Adrenal gland (tissue), 5 donors: ENCODE measurements around the gene UBAC1.

Experiments
- POLR2A ChIP-seq, 2 donors: fragments of 450-650 bp; IDR thresholded peaks; one replicate each; pipeline ENCODE4 v1.6.1; 2017; ENCODE audit warnings: antibody characterized with exemption in 2 of 2, mild to moderate bottlenecking in 2 of 2, moderate library complexity in 1 of 2
- TF ChIP-seq, protein P1 (sequence below), 6 experiments: fragments of 450-650 bp in 4 of 6; fragments of 200-600 bp in 2 of 6; sonication (generic) in 1 of 6; IDR thresholded peaks; 1 replicate in 5 of 6; 2 replicates in 1 of 6; pipeline versions ENCODE4 v1.5.1 to v1.8.0; 2016 to 2021; ENCODE audit warnings: antibody characterized with exemption in 6 of 6, mild to moderate bottlenecking in 2 of 6, moderate library complexity in 1 of 6
- donor health status: DM: no; HTN: no; CAD: no.

DNA sequence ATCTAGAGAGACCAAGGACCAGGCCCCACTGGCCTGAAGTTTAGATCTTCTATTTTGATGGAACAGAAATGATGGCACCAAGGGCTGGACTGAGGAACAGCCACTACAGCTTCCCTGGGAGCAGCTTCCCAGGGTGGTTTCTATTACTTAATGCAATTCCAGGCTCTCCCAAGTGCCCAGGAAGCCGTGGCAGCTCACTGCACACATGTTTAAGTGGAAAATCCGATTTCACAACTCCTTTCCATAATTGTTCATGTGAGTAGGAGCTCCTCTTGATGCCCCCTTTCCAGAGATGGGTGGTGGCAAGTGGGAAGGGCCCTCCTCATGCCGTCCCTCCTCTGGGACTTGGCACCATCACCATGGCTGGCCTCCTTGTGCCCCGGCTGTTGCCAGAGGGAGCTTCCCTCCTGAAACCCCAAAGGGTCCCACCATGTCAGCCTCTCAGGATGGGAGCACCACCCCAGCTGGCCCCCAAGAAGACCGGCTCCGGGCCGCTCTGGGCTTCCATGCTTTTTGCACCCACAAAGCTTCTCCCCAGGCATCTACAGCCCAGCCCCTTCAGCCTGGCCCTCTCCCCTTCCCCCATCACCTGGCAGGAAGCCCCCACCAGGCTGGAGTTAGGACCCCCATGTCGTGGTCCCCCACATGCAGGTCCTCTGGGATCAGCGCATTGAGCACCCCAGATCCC lies 9.1 kb upstream of the UBAC1 start:
- TF ChIP-seq, protein P1, sequence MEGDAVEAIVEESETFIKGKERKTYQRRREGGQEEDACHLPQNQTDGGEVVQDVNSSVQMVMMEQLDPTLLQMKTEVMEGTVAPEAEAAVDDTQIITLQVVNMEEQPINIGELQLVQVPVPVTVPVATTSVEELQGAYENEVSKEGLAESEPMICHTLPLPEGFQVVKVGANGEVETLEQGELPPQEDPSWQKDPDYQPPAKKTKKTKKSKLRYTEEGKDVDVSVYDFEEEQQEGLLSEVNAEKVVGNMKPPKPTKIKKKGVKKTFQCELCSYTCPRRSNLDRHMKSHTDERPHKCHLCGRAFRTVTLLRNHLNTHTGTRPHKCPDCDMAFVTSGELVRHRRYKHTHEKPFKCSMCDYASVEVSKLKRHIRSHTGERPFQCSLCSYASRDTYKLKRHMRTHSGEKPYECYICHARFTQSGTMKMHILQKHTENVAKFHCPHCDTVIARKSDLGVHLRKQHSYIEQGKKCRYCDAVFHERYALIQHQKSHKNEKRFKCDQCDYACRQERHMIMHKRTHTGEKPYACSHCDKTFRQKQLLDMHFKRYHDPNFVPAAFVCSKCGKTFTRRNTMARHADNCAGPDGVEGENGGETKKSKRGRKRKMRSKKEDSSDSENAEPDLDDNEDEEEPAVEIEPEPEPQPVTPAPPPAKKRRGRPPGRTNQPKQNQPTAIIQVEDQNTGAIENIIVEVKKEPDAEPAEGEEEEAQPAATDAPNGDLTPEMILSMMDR (IDR thresholded peaks at IDR 0.05): no peak
- TF ChIP-seq POLR2A (IDR thresholded peaks at IDR 0.05): no peak
